ENCODE measurements around the gene EPYC.
"Not testable (repeated sequence)": the region's sequence is repeated elsewhere in the genome, so short reads cannot be mapped to it uniquely, and the experiment has no call there.

The EPYC gene

GRCh38 chr12:90990611-90991010 lies 14.2 kb downstream of the EPYC start:
- DNase-seq (ENCODE audit: low read depth), result no peak

GRCh38 chr12:90989686-90990111 lies 15.1 kb downstream of the EPYC start:
- DNase-seq (ENCODE audit: low read depth), result no peak

- peak; percentile 19 for DNase-seq (ENCODE audit: low read depth)
Observed at GRCh38 chr12:90987520-90987919, 17.3 kb downstream of the EPYC start.

- peak; percentile 9 for DNase-seq (ENCODE audit: low read depth)
Observed at GRCh38 chr12:90987101-90987500, 17.7 kb downstream of the EPYC start.

GRCh38 chr12:90985331-90985730 lies 19.4 kb downstream of the EPYC start:
- DNase-seq (ENCODE audit: low read depth), result not testable (repeated sequence)

GRCh38 chr12:90984114-90984513 lies 20.7 kb downstream of the EPYC start:
- DNase-seq (ENCODE audit: low read depth), result no peak

GRCh38 chr12:90982170-90982569 lies 22.6 kb downstream of the EPYC start:
- no peak for DNase-seq (ENCODE audit: low read depth)

- DNase-seq (ENCODE audit: low read depth), result no peak
Observed at GRCh38 chr12:90979951-90980350, 24.8 kb downstream of the EPYC start.

GRCh38 chr12:90979019-90979418 lies 25.8 kb downstream of the EPYC start:
- no peak for DNase-seq (ENCODE audit: low read depth)

GRCh38 chr12:90978117-90978770 lies 26.5 kb downstream of the EPYC start:
- DNase-seq (ENCODE audit: low read depth), result peak; percentile 70

- DNase-seq (ENCODE audit: low read depth), result no peak
Observed at GRCh38 chr12:90977224-90977623, 27.5 kb downstream of the EPYC start.

- peak; percentile 67 for DNase-seq (ENCODE audit: low read depth)
Observed at GRCh38 chr12:90974286-90974685, 30.5 kb downstream of the EPYC start.

- no peak for DNase-seq (ENCODE audit: low read depth)
Observed at GRCh38 chr12:90972226-90972625, 32.5 kb downstream of the EPYC start.

GRCh38 chr12:90970911-90971310 lies 33.9 kb downstream of the EPYC start:
- DNase-seq (ENCODE audit: low read depth), result no peak

- no peak for DNase-seq (ENCODE audit: low read depth)
Observed at GRCh38 chr12:90970471-90970870, 34.3 kb downstream of the EPYC start.

- no peak for DNase-seq (ENCODE audit: low read depth)
Observed at GRCh38 chr12:90969851-90970250, 34.9 kb downstream of the EPYC start.

GRCh38 chr12:90969346-90969745 lies 35.4 kb downstream of the EPYC start:
- no peak for DNase-seq (ENCODE audit: low read depth)

- no peak for DNase-seq (ENCODE audit: low read depth)
Observed at GRCh38 chr12:90965204-90965603, 39.6 kb downstream of the EPYC start.

- DNase-seq (ENCODE audit: low read depth), result no peak
Observed at GRCh38 chr12:90964616-90965015, 40.2 kb downstream of the EPYC start.

- DNase-seq (ENCODE audit: low read depth), result no peak
Observed at GRCh38 chr12:90963946-90964345, 40.8 kb downstream of the EPYC start.

- DNase-seq (ENCODE audit: low read depth), result no peak
Observed at GRCh38 chr12:90961154-90961553, 43.6 kb downstream of the EPYC start.

GRCh38 chr12:90959538-90960139 lies 45.1 kb downstream of the EPYC start:
- DNase-seq (ENCODE audit: low read depth), result peak; percentile 65

- peak; percentile 13 for DNase-seq (ENCODE audit: low read depth)
Observed at GRCh38 chr12:90959032-90959431, 45.7 kb downstream of the EPYC start.

- no peak for DNase-seq (ENCODE audit: low read depth)
Observed at GRCh38 chr12:90958347-90958746, 46.4 kb downstream of the EPYC start.
